GM10847 (cell line): ENCODE results near the gene CATSPERB.

ENCODE experiments used
- POLR2A ChIP-seq: IDR thresholded peaks from 2 replicates; pipeline ENCODE4 v1.6.1; 2011; ENCODE audit not compliant: insufficient read length; ENCODE audit errors: extremely low read depth

The CATSPERB gene

DNA sequence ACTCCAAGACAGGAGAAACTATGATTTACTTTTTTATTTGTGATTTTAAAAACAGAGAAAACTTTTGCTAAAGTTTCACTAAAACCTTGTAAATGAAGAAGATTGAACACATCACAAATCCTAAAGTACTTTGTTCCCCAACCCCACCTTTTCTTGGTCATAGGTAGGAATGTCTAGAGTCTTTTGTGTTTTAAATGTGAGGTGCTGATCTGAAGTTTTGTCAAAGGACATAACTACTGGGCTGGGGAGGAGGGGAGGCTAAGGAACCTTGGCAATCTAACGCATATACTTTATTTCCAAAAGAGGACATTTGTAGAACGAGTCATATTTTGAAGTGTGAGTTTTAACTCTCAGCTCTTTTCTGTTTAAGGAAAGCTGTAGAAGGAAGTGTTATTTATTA lies 37.2 kb downstream of the CATSPERB start:
- no peak for TF ChIP-seq POLR2A

- TF ChIP-seq POLR2A: no peak
These were observed 38.5 kb downstream of the CATSPERB start for GRCh38 chr14:91693346-91693745.

DNA sequence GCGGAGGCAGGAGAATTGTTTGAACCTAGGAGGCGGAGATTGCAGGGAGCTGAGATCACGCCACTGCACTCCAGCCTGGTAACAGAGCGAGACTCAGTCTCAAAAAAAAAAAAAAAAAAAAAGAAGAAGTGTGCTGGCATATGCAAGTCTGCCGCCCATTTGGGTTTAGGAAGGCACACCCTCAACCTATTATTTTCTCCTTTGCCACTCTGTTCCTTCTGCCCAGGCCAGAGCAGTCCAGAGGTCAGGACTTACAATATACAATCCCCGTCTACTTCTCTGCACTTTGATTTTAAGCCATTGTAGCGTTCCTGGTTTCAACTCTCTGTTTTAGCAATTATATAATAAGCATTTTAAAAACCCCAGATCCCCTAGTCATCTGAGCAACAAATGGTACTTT lies 39.8 kb downstream of the CATSPERB start:
- no peak for TF ChIP-seq POLR2A

- no peak for TF ChIP-seq POLR2A
These were observed 42.3 kb downstream of the CATSPERB start for GRCh38 chr14:91689608-91690007.

GRCh38 chr14:91685600-91685999 lies 46.3 kb downstream of the CATSPERB start:
- no peak for TF ChIP-seq POLR2A

GRCh38 chr14:91681893-91682563 lies 49.9 kb downstream of the CATSPERB start:
- no peak for TF ChIP-seq POLR2A

DNA sequence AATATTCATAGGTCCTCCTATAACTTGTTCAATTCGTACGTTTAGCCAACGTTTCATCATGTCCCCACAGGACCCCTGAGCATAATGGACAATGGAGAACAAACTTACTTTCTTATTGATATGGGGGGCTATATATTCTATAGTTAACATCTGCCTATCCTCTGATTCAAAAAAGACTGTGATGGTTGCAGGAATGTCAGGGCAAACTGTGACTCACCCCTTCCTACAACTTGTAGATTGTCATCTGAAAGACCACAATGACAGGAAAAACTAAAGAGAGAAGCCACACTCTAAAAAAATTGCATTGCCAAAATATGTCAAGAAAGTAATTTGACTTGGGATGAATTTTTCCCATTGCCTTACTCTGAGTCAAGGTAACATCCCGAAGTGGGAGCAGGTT lies 50.8 kb downstream of the CATSPERB start:
- no peak for TF ChIP-seq POLR2A

DNA sequence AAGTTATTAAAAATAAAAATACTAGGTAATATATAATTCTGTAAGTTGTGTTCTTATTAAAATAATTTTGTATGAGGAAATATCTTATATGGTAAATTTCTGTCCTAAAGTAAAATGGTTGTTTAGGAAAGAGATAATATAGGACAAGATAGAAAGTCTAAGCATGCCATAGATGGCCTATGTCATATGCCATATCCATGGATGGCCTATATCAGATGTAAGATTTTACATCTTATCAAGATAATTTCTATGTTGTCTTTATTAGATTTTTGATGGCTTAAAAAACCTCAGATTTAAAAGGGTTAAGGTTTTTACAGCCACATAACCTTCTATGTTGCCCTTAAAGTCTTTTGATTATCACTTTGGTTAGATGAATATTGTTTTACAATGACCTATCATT lies 52.6 kb downstream of the CATSPERB start:
- TF ChIP-seq POLR2A: no peak

GRCh38 chr14:91674911-91675310 lies 57.0 kb downstream of the CATSPERB start:
- no peak for TF ChIP-seq POLR2A

DNA sequence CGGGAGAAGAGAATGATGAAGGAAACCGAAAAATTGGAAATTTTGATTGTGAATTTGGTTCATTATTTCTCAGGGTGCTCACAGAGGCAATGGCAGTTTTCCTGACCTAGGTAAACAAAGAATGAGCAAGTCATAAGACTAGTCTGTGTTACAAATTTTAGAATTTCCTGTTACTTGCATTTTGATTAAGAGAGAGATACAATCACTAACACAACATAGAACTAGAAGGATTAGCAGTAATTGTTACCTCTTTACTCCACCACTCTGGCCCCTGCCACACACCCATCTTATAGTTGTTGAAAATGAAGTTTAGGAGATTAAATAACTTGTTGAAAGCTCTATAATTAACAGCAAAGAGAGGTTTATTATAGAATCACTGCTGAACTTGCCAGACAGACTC lies 62.0 kb downstream of the CATSPERB start:
- TF ChIP-seq POLR2A: no peak

DNA sequence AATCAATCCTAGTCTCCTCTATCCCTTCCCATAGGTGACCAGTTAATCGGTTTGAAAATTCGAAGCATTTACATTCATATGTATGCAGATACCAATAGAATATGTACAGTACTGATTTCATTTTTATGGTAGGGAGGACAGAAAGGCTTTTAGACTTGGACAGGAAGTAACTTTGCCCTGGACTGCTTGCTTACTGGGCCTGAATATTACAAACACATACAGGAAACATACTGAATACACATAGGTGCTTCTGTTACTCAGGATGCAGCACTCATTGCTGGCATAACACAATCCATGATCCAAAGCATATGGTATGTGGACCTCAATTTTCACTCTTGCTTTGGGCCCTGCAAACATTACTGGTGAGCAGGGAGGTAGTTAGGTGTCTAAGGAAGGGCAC lies 71.1 kb downstream of the CATSPERB start:
- no peak for TF ChIP-seq POLR2A

DNA sequence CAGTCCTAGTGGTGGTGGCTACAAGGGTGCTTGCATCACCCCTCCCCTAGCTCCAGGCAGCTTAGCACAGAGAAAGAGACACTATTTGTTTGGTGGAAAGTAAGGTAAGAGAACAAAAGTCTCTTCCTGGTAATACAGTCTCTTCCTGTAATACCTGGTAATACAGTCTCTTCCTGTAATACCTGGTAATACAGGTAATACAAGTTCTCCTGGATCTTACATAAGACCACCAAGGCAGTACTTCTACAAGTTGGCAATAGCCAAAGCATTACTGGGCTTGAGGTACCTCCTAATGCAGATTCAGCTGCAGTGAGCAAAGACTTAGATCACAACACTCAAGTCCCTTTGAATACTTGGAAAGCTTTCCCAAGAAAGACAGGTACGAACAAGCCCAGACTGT lies 77.0 kb downstream of the CATSPERB start:
- TF ChIP-seq POLR2A: no peak

DNA sequence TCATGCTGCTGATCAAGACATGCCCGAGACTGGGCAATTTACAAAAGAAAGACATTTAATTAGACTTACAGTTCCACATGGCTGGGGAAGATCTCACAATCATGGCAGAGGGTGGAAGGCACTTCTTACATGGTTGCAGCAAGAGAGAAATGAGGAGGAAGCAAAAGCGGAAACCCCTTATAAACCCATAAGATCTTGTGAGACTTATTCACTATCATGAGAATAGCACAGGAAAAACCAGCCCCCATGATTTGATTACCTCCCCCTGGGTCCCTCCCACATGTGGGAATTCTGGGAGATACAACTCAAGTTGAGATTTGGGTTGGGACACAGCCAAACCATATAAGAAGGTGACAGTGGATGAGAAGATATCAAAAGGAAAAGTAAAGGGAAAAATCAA lies 78.4 kb downstream of the CATSPERB start:
- TF ChIP-seq POLR2A: no peak

- no peak for TF ChIP-seq POLR2A
These were observed 82.0 kb downstream of the CATSPERB start for GRCh38 chr14:91649930-91650329.

- TF ChIP-seq POLR2A: no peak
These were observed 84.0 kb downstream of the CATSPERB start for GRCh38 chr14:91647856-91648255.

- TF ChIP-seq POLR2A: no peak
These were observed 95.3 kb downstream of the CATSPERB start for GRCh38 chr14:91636604-91637003.

- no peak for TF ChIP-seq POLR2A
These were observed 107.1 kb downstream of the CATSPERB start for GRCh38 chr14:91624757-91625156.
